ENCODE measurements around the gene CDT1.

GRCh38 chr16:88768071-88768783, 35.4 kb upstream of the CDT1 start:
- no peak for TF ChIP-seq POLR2A (IDR thresholded peaks at IDR 0.05)
- no peak for TF ChIP-seq CTCF (IDR thresholded peaks at IDR 0.05)
